Neural cell (in vitro differentiated cells): ENCODE data around the gene MYO15A.

ENCODE experiments used
- CTCF ChIP-seq: fragments of 450-650 bp; IDR thresholded peaks from 2 replicates; pipeline ENCODE4 v1.5.1; 2014; ENCODE audit warnings: antibody characterized with exemption, mild to moderate bottlenecking, moderate library complexity; ENCODE audit not compliant: poor library complexity, severe bottlenecking
- EP300 ChIP-seq: fragments of 450-650 bp; conservative IDR thresholded peaks from 2 replicates; pipeline ENCODE4 v1.6.1; 2014; ENCODE audit warnings: antibody characterized with exemption, mild to moderate bottlenecking, moderate library complexity; ENCODE audit not compliant: poor library complexity, severe bottlenecking
- POLR2AphosphoS5 ChIP-seq: IDR thresholded peaks from 2 replicates; pipeline ENCODE4 v1.6.1; 2012
- REST ChIP-seq: IDR thresholded peaks from 2 replicates; pipeline ENCODE4 v1.6.1; 2012; ENCODE audit warnings: borderline replicate concordance
- TAF1 ChIP-seq: IDR thresholded peaks from 2 replicates; pipeline ENCODE4 v1.6.1; 2012; ENCODE audit warnings: low read depth

- no peak for TF ChIP-seq REST
- no peak for TF ChIP-seq EP300
- TF ChIP-seq CTCF: no peak
- TF ChIP-seq POLR2AphosphoS5: no peak
- no peak for TF ChIP-seq TAF1
These were observed 44.5 kb upstream of the MYO15A start for GRCh38 chr17:18064053-18064452.
